GM23248 (cell line): ENCODE measurements around the gene ZCCHC24. TPM values are rescaled to one million over a fixed set of nuclear protein-coding genes. Genes with fewer than 3 reads are reported as not detected.

Experiments
- DNase-seq: peaks from one replicate; pipeline ENCODE4 v3.0.0-alpha.2; 2015
- H2AFZ ChIP-seq: fragments of 200-600 bp; sonication (generic); 2 replicates; pipeline ENCODE4 v1.6.1; 2016; ENCODE audit warnings: antibody characterized with exemption
- H3F3A ChIP-seq: fragments of 200-600 bp; sonication (generic); 2 replicates; pipeline ENCODE4 v1.6.1; 2016; ENCODE audit warnings: mild to moderate bottlenecking, antibody characterized with exemption, mixed run types; ENCODE audit not compliant: insufficient read depth
- H3K27ac ChIP-seq: fragments of 200-600 bp; sonication (generic); 2 replicates; pipeline ENCODE4 v1.5.1; 2016; ENCODE audit warnings: mild to moderate bottlenecking
- H3K27me3 ChIP-seq: fragments of 200-600 bp; sonication (generic); replicated peaks from 2 replicates; pipeline ENCODE4 v1.6.1; 2016; ENCODE audit warnings: mild to moderate bottlenecking; ENCODE audit not compliant: insufficient read depth
- H3K36me3 ChIP-seq: fragments of 200-600 bp; sonication (generic); 2 replicates; pipeline ENCODE4 v1.6.1; 2016; ENCODE audit warnings: low read depth, mild to moderate bottlenecking
- H3K4me1 ChIP-seq: fragments of 200-600 bp; sonication (generic); 2 replicates; pipeline ENCODE4 v1.6.1; 2016; ENCODE audit warnings: mild to moderate bottlenecking; ENCODE audit not compliant: insufficient read depth
- H3K4me2 ChIP-seq: fragments of 200-600 bp; sonication (generic); one replicate; pipeline ENCODE4 v1.6.1; 2016; ENCODE audit warnings: mild to moderate bottlenecking; ENCODE audit not compliant: unreplicated experiment
- H3K4me3 ChIP-seq: fragments of 200-600 bp; sonication (generic); 2 replicates; pipeline ENCODE4 v1.5.1; 2016; ENCODE audit warnings: mild to moderate bottlenecking
- H3K79me2 ChIP-seq: fragments of 200-600 bp; sonication (generic); 2 replicates; pipeline ENCODE4 v1.6.1; 2016; ENCODE audit warnings: mild to moderate bottlenecking; ENCODE audit not compliant: insufficient read depth
- H3K9ac ChIP-seq: fragments of 200-600 bp; sonication (generic); 2 replicates; pipeline ENCODE4 v1.6.1; 2016; ENCODE audit warnings: mild to moderate bottlenecking
- H3K9me2 ChIP-seq: fragments of 200-600 bp; sonication (generic); 2 replicates; pipeline ENCODE4 v1.6.1; 2016; ENCODE audit warnings: mixed run types, mild to moderate bottlenecking, moderate library complexity; ENCODE audit not compliant: insufficient read depth
- H3K9me3 ChIP-seq: fragments of 200-600 bp; sonication (generic); one replicate; pipeline ENCODE4 v1.6.1; 2017; ENCODE audit warnings: low read depth
- H4K20me1 ChIP-seq: fragments of 200-600 bp; sonication (generic); 2 replicates; pipeline ENCODE4 v1.6.0; 2016; ENCODE audit not compliant: insufficient read depth
- EZH2 ChIP-seq: fragments of 200-600 bp; sonication (generic); IDR thresholded peaks from 2 replicates; pipeline ENCODE4 v1.6.1; 2018; ENCODE audit warnings: antibody characterized with exemption, mild to moderate bottlenecking; ENCODE audit not compliant: insufficient read depth, poor library complexity, severe bottlenecking
- EZH2phosphoT487 ChIP-seq: fragments of 200-600 bp; sonication (generic); IDR thresholded peaks from 2 replicates; pipeline ENCODE4 v1.6.1; 2018; ENCODE audit warnings: antibody characterized with exemption, moderate library complexity, mild to moderate bottlenecking, low read depth; ENCODE audit not compliant: insufficient read depth
- WGBS, 2 experiments: methylation state at CpG; one replicate each; pipeline ENCODE4 v1.1.6; 2015 to 2017; ENCODE audit warnings: low lambda C conversion rate in 2 of 2, low coverage in 1 of 2; ENCODE audit errors: missing lambda C conversion rate in 2 of 2; 5-methylcytosine and 5-hydroxymethylcytosine counted together
- in situ Hi-C: fragments of 300-500 bp; cut with MboI; formaldehyde crosslinking; loops from 2 replicates; pipeline ENCODE4 v1.15.0; 2020
- polyA plus RNA-seq: library from polyadenylated mRNA; unstranded; fragments of >200 nt; fragmentation: Nextera tagmentation; extraction: Ambion mirVana; gene quantifications from 2 replicates; pipeline ENCODE4 v1.2.1, GENCODE V29; 2016
- total RNA-seq: library from RNA; depleted of rRNA; stranded (reverse); fragments of >200 nt; shearing (Covaris generic); gene quantifications from 2 replicates; pipeline ENCODE4 v1.2.3, GENCODE V29; 2014

The ZCCHC24 gene
- total and polyA plus RNA-seq, 2 experiments from 2014 or later = 29.3 to 30.3 TPM

GRCh38 chr10:79438021-79438698 is 7.3 kb downstream of the ZCCHC24 start:
- 49 to 50% methylated on average over 16 of the region's 16 CpGs for WGBS, 2 experiments
- peak overlapping the region; percentile 34; the same call in 1 of the 2 replicates for H3K9ac ChIP-seq
- H4K20me1 ChIP-seq = no peaks in the 10 kb centered on the region
- peaks cover 43% of the 10 kb centered on the region for H3F3A ChIP-seq
- peaks cover 3% of the 10 kb centered on the region; the same call in 1 of the 2 replicates for H3K36me3 ChIP-seq
- peaks cover 69% of the 10 kb centered on the region for H3K4me1 ChIP-seq
- no peak for TF ChIP-seq EZH2
- no peak for TF ChIP-seq EZH2phosphoT487
- H3K79me2 ChIP-seq = peaks cover 90% of the 10 kb centered on the region
- H3K4me2 ChIP-seq = peak overlapping the region; percentile 17
- H3K27me3 ChIP-seq = no peaks in the 10 kb centered on the region
- H3K9me2 ChIP-seq = no peaks in the 10 kb centered on the region
- H3K4me3 ChIP-seq = no peak overlapping the region
- in situ Hi-C loops = no loop called here
- peak; percentile 50 for DNase-seq
- H2AFZ ChIP-seq = no peak overlapping the region
- peak overlapping the region; percentile 95 for H3K27ac ChIP-seq
- no peaks in the 10 kb centered on the region for H3K9me3 ChIP-seq

- no peak overlapping the region for H3K4me2 ChIP-seq
Observed at GRCh38 chr10:79437111-79437814, 8.2 kb downstream of the ZCCHC24 start.

GRCh38 chr10:79436850-79437103 is 8.6 kb downstream of the ZCCHC24 start:
- no peaks in the 10 kb centered on the region for H3K27me3 ChIP-seq
- no peak overlapping the region for H3K4me2 ChIP-seq
- TF ChIP-seq EZH2 = no peak
- no peak for TF ChIP-seq EZH2phosphoT487
- DNase-seq = no peak
- no peak overlapping the region for H3K4me3 ChIP-seq
- H3K36me3 ChIP-seq = peaks cover 3% of the 10 kb centered on the region; the same call in 1 of the 2 replicates
- H3K79me2 ChIP-seq = peaks cover 90% of the 10 kb centered on the region
- H4K20me1 ChIP-seq = no peaks in the 10 kb centered on the region
- H3K9ac ChIP-seq = peak overlapping the region; percentile 76; the same call in 1 of the 2 replicates
- WGBS, 2 experiments = 23 to 35% methylated on average over 2 of the region's 2 CpGs
- peaks cover 78% of the 10 kb centered on the region for H3K4me1 ChIP-seq
- H3K9me2 ChIP-seq = no peaks in the 10 kb centered on the region
- no peaks in the 10 kb centered on the region for H3K9me3 ChIP-seq
- in situ Hi-C loops = no loop called here
- H3F3A ChIP-seq = peaks cover 38% of the 10 kb centered on the region
- peak overlapping the region; percentile 95 for H3K27ac ChIP-seq
- no peak overlapping the region for H2AFZ ChIP-seq

More at GRCh38 chr10:79437111-79437814, 8.2 kb downstream of the ZCCHC24 start:
- peaks cover 90% of the 10 kb centered on the region for H3K79me2 ChIP-seq
- TF ChIP-seq EZH2 (no peak), EZH2phosphoT487 (no peak)
- no peak overlapping the region for H3K4me3 ChIP-seq
- in situ Hi-C loops = no loop called here
- H3K36me3 ChIP-seq = peaks cover 3% of the 10 kb centered on the region; the same call in 1 of the 2 replicates
- DNase-seq = peak; percentile 65
- peak overlapping the region; percentile 95 for H3K27ac ChIP-seq
- H3K9me2 ChIP-seq = no peaks in the 10 kb centered on the region
- no peaks in the 10 kb centered on the region for H4K20me1 ChIP-seq
- 61 to 62% methylated on average over 12 of the region's 12 CpGs for WGBS, 2 experiments
- peaks cover 43% of the 10 kb centered on the region for H3F3A ChIP-seq
- no peaks in the 10 kb centered on the region for H3K27me3 ChIP-seq
- H2AFZ ChIP-seq = no peak overlapping the region
- peaks cover 73% of the 10 kb centered on the region for H3K4me1 ChIP-seq
- peak overlapping the region; percentile 76 for H3K9ac ChIP-seq
- H3K9me3 ChIP-seq = no peaks in the 10 kb centered on the region

GRCh38 chr10:79436066-79436849 is 9.2 kb downstream of the ZCCHC24 start:
- in situ Hi-C loops = no loop called here
- Histone ChIP-seq H3K4me1 (peaks cover 79% of the 10 kb centered on the region), H3K4me3 (no peak overlapping the region), H3K4me2 (peak overlapping the region; percentile 74), H3K27me3 (no peaks in the 10 kb centered on the region), H2AFZ (no peak overlapping the region), H3F3A (peaks cover 33% of the 10 kb centered on the region), H3K36me3 (peaks cover 3% of the 10 kb centered on the region; the same call in 1 of the 2 replicates), H3K27ac (peak overlapping the region; percentile 95), H3K9me3 (no peaks in the 10 kb centered on the region), H3K79me2 (peaks cover 90% of the 10 kb centered on the region), H3K9me2 (no peaks in the 10 kb centered on the region), H4K20me1 (no peaks in the 10 kb centered on the region), H3K9ac (peak overlapping the region; percentile 76)
- no peak for DNase-seq
- 82 to 83% methylated on average over 17 of the region's 17 CpGs for WGBS, 2 experiments
- TF ChIP-seq EZH2phosphoT487 (no peak), EZH2 (no peak)
